Measurements from ENCODE around the gene IL3RA.

The IL3RA gene

DNA sequence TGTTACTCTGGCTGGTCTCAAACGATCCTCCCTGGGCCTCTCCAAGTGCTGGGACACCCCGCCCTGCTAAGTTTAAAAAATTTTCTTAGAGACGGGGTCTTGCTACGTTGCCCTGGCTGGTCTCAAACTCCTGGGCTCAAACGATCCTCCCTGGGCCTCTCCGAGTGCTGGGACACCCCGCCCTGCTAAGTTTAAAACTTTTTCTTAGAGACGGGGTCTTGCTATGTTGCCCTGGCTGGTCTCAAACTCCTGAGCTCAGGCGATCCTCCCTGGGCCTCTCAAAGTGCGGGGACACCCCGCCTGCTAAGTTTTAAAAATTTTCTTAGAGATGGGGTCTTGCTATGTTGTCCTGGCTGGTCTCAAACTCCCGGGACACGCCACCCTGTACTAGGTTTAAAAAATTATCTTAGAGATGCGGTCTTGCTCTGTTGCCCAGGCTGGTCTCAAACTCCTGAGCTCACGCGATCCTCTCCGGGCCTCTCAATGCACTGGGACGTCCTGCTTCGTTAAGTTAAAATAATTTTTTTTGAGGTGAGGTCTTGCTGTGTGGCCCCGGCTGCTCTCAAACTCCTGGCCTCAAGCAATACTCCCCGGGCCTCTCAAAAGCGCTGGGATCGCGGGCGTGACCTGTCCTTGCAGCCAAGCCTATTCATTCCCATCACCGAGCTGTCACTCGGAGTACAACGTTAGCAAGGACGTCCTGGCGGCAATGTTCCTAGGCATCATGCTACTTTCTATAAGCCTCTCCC is 54.2 kb downstream of the IL3RA start:
- no peak for DNase-seq (ENCODE audit: low read depth)
- TF ChIP-seq, protein P1, sequence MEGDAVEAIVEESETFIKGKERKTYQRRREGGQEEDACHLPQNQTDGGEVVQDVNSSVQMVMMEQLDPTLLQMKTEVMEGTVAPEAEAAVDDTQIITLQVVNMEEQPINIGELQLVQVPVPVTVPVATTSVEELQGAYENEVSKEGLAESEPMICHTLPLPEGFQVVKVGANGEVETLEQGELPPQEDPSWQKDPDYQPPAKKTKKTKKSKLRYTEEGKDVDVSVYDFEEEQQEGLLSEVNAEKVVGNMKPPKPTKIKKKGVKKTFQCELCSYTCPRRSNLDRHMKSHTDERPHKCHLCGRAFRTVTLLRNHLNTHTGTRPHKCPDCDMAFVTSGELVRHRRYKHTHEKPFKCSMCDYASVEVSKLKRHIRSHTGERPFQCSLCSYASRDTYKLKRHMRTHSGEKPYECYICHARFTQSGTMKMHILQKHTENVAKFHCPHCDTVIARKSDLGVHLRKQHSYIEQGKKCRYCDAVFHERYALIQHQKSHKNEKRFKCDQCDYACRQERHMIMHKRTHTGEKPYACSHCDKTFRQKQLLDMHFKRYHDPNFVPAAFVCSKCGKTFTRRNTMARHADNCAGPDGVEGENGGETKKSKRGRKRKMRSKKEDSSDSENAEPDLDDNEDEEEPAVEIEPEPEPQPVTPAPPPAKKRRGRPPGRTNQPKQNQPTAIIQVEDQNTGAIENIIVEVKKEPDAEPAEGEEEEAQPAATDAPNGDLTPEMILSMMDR (IDR thresholded peaks at IDR 0.05; ENCODE audit: insufficient read depth, low read depth, low read length, missing control alignments) = no peak
- peak overlapping the region; percentile 96 for H3K4me3 ChIP-seq (ENCODE audit: low read depth, low read length)

DNA sequence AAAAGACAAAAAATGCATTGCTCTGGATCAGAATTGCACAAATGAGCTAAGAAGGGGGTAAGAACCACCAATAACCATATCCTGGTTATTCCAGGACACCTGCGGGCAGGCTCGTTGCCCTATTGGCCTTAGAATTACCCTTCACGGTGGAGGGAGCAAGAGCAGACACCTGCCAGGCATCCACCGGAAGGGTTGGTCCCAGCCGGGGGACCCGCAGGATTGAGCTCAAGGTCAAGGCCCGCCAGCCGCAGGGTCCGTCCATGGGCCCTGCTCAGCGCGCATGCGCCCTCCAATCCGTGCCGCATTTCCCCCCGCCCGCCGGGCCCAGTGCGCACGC is 54.8 kb downstream of the IL3RA start:
- TF ChIP-seq, protein P1 (IDR thresholded peaks at IDR 0.05; ENCODE audit: insufficient read depth, low read depth, low read length, missing control alignments) = no peak
- peak overlapping the region; percentile 96 for H3K4me3 ChIP-seq (ENCODE audit: low read depth, low read length)
- DNase-seq (ENCODE audit: low read depth) = no peak

GRCh38 chrX:1391707-1392375 is 55.3 kb downstream of the IL3RA start, which contains the start of gene SLC25A6:
Gene SLC25A6 (minus strand): TSS chrX:1392113. CDS start chrX:1392009, 104 bp downstream.
- TF ChIP-seq, protein P1 (IDR thresholded peaks at IDR 0.05; ENCODE audit: insufficient read depth, low read depth, low read length, missing control alignments) = no peak

GRCh38 chrX:1392376-1393068 is 55.9 kb downstream of the IL3RA start:
- peak overlapping the region; percentile 69 for H3K4me3 ChIP-seq (ENCODE audit: low read depth, low read length)
- DNase-seq (ENCODE audit: low read depth) = peak; percentile 58
- TF ChIP-seq, protein P1 (IDR thresholded peaks at IDR 0.05; ENCODE audit: insufficient read depth, low read depth, low read length, missing control alignments) = no peak

More at GRCh38 chrX:1391707-1392375, 55.3 kb downstream of the IL3RA start, which contains the start of gene SLC25A6:
- H3K4me3 ChIP-seq (ENCODE audit: low read depth, low read length) = peak within 1 kb of the TSS; percentile 96
- peak; percentile 97 for DNase-seq (ENCODE audit: low read depth)

DNA sequence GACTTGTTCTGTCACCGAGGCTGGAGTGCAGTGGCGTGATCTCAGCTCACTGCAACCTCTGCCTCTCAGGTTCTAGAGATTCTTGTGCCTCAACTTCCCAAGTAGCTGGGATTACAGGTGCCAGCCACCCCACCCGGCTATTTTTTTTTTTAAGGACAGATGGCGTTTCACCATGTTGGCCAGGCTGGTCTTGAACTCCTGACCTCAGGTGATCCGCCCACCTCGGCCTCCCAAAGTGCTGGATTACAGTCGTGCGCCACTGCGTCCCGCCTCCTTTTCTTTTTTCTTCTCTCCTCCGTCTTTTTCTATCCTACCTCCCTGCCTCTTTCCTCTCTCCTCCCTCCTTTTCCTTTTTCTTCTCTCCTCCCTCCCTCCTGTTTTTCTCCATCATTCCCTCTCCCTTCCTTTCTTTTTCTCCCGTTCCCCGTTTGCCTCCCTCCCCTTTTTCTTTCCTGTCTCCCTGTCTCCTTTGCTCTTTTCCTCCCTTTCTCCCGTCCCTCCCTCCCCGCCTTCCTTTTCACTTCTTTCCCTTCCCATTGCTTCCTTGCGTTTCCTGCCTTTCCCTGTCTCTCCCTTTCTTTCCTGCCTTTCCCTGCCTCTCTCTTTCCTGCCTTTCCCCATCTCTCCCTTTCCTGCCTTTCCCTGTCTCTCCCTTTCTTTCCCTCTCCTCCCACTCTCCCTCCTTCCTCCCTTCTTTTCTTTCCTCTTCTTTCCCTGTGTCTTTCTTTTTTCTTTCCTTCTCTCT is 57.5 kb downstream of the IL3RA start:
- DNase-seq (ENCODE audit: low read depth) = no peak
- no peak overlapping the region for H3K4me3 ChIP-seq (ENCODE audit: low read depth, low read length)
- TF ChIP-seq, protein P1 (IDR thresholded peaks at IDR 0.05; ENCODE audit: insufficient read depth, low read depth, low read length, missing control alignments) = no peak

DNA sequence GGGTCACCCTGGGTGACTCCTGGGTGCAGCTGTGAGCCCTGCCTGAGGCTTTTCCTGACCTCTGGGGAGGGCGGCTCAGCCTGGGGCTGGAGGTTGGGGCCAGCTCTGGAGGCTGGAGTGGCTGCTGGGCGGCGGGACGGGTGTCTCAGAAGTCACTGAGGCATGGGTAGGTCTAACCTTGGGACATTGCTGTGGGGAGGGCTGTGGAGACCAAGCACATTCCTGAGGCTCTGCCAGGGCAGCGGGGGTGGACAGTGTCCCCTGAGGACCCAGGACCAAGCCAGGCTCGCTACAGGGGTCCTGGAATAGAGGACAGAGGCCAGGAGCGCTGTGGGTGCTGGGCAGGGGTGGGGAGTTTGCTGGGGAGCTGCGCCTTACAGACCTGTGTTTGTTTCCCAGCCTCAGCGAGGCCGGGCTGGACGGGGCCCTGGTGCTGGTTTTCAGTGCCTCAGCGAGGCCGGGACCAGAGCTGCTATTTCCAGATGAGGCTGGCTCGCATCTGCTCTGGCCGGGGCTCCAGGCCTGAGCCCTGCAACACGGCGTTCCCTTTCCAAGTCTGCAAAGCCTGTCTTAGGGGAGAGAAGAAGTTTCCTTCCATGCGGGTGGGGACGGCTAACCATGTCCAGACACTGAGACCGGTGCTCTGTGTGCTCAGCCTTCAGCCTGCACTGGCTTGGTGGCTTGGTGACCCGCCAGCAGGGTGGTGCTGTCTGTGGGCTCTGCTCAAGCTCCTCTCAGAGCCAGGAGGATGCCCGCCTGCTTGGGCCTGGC is 58.3 kb downstream of the IL3RA start:
- no peak overlapping the region for H3K4me3 ChIP-seq (ENCODE audit: low read depth, low read length)
- no peak for DNase-seq (ENCODE audit: low read depth)
- TF ChIP-seq, protein P1 (IDR thresholded peaks at IDR 0.05; ENCODE audit: insufficient read depth, low read depth, low read length, missing control alignments) = no peak

All from GM12865 (cell line).